Caco-2 (cell line): ENCODE results near the gene COL13A1. TPM values are rescaled to one million over a fixed set of nuclear protein-coding genes. Genes with fewer than 3 reads are reported as not detected.
A peak's percentile ranks its signal among the peaks of the same experiment; 100 is the strongest.

Experiments
- BruUV-seq: library from RNA; stranded (reverse); fragments of 400-500 nt; replicated peaks from 2 replicates; lab custom pipeline; 2021; lab: Mats Ljungman, UMichigan
- CTCF ChIA-PET: fragments of 300-600 bp; sonication (Branson Sonifier 250); formaldehyde crosslinking; loops from one replicate; lab custom pipeline; 2022; ENCODE audit warnings: antibody characterized with exemption; lab: Charles Lee
- POLR2A ChIA-PET: fragments of 300-600 bp; sonication (Branson Sonifier 250); formaldehyde crosslinking; loops from one replicate; lab custom pipeline; 2022; ENCODE audit warnings: antibody characterized with exemption; lab: Charles Lee
- DNase-seq, 2 experiments: peaks; one replicate each; pipeline versions ENCODE4 v3.0.0 to v3.0.0-alpha.2; 2020 to 2022
- H3K27me3 ChIP-seq: replicated peaks from 2 replicates; pipeline ENCODE4 v1.6.0; 2011; ENCODE audit warnings: low read length; ENCODE audit not compliant: control insufficient read depth, insufficient read depth
- H3K36me3 ChIP-seq: 2 replicates; pipeline ENCODE4 v1.5.1; 2011; ENCODE audit warnings: low read length; ENCODE audit not compliant: control insufficient read depth, insufficient read depth
- H3K4me1 ChIP-seq: fragments of 250-450 bp; sonication (Bioruptor Pico); 2 replicates; pipeline ENCODE4 v1.5.1; 2020; ENCODE audit warnings: mild to moderate bottlenecking
- H3K4me3 ChIP-seq: 2 replicates; pipeline ENCODE4 v1.5.1; 2011; ENCODE audit warnings: low read depth, mild to moderate bottlenecking, control low read depth, low read length
- H3K9me3 ChIP-seq: fragments of 250-450 bp; sonication (Bioruptor Pico); 2 replicates; pipeline ENCODE4 v1.5.1; 2020; ENCODE audit warnings: mild to moderate bottlenecking, moderate library complexity
- H3K27ac Mint-ChIP-seq: one replicate; pipeline ENCODE4 v1.8.0; 2022; ENCODE audit warnings: mixed read lengths; ENCODE audit not compliant: unreplicated experiment
- H3K27me3 Mint-ChIP-seq: one replicate; pipeline ENCODE4 v1.8.0; 2022; ENCODE audit warnings: mixed read lengths; ENCODE audit not compliant: insufficient read depth, unreplicated experiment
- H3K36me3 Mint-ChIP-seq: one replicate; pipeline ENCODE4 v1.8.0; 2022; ENCODE audit warnings: mild to moderate bottlenecking, mixed read lengths; ENCODE audit not compliant: insufficient read depth, unreplicated experiment
- H3K4me1 Mint-ChIP-seq: one replicate; pipeline ENCODE4 v1.8.0; 2022; ENCODE audit warnings: low read depth, mixed read lengths; ENCODE audit not compliant: unreplicated experiment
- H3K4me3 Mint-ChIP-seq: one replicate; pipeline ENCODE4 v1.8.0; 2022; ENCODE audit warnings: mild to moderate bottlenecking, moderate library complexity, mixed read lengths; ENCODE audit not compliant: unreplicated experiment
- H3K9me3 Mint-ChIP-seq: one replicate; pipeline ENCODE4 v1.8.0; 2022; ENCODE audit warnings: mixed read lengths; ENCODE audit not compliant: unreplicated experiment
- CTCF ChIP-seq, 2 experiments: fragments of 200-600 bp in 1 of 2; IDR thresholded peaks; 1 replicate in 1 of 2; 2 replicates in 1 of 2; pipeline versions ENCODE4 v1.5.1 to v1.8.0; 2011 to 2022; ENCODE audit warnings: antibody characterized with exemption in 1 of 2, control low read depth in 1 of 2, inconsistent platforms in 1 of 2, low read depth in 1 of 2, low read length in 1 of 2, mild to moderate bottlenecking in 1 of 2, moderate library complexity in 1 of 2; ENCODE audit not compliant: insufficient read depth in 1 of 2, severe bottlenecking in 1 of 2, unreplicated experiment in 1 of 2
- intact Hi-C: fragments of 100-400 bp; cut with micrococcal nuclease; formaldehyde crosslinking; loops from one replicate; pipeline ENCODE4 v1.10.0; 2022; ENCODE audit not compliant: unreplicated experiment
- total RNA-seq: library from RNA; stranded (reverse); gene quantifications from 2 replicates; pipeline ENCODE4 v1.2.3, GENCODE V29; 2022

The COL13A1 gene
- total RNA-seq, 1 experiment from 2014 or later, result not detected

- H3K36me3 Mint-ChIP-seq, result no peaks in the 10 kb centered on the region
- H3K27me3 Mint-ChIP-seq, result no peaks in the 10 kb centered on the region
- intact Hi-C loops, result no loop called here
- ChIA-PET CTCF (interaction anchor here (0.5 to 6.0 kb wide), 11 partner anchors 8 to 629 kb away, joined by 3 to 90 read pairs (median 4); partner anchors contain the start of gene COL13A1), POLR2A (no interaction called here)
- Histone ChIP-seq H3K9me3 (no peaks in the 10 kb centered on the region), H3K4me3 (no peak overlapping the region), H3K36me3 (no peaks in the 10 kb centered on the region), H3K4me1 (peaks cover 37% of the 10 kb centered on the region), H3K27me3 (no peaks in the 10 kb centered on the region)
- H3K4me1 Mint-ChIP-seq, result peaks cover 29% of the 10 kb centered on the region
- H3K27ac Mint-ChIP-seq, result peak overlapping the region; percentile 46
- H3K4me3 Mint-ChIP-seq, result no peak overlapping the region
- no TSS peak for BruUV-seq
- no peak for DNase-seq
- H3K9me3 Mint-ChIP-seq, result no peaks in the 10 kb centered on the region
- no peak for TF ChIP-seq CTCF (IDR thresholded peaks at IDR 0.05; ENCODE audit: insufficient read depth in 1 of 2, low read depth in 1 of 2, low read length in 1 of 2, severe bottlenecking in 1 of 2, unreplicated experiment in 1 of 2)
Measured at GRCh38 chr10:69899727-69900595, 98.3 kb downstream of the COL13A1 start.

- ChIA-PET CTCF (interaction anchor here (0.9 to 6.0 kb wide), 11 partner anchors 9 to 100 kb away, joined by 3 to 90 read pairs (median 5); partner anchors contain the start of gene COL13A1), POLR2A (no interaction called here)
- Histone ChIP-seq H3K9me3 (no peaks in the 10 kb centered on the region), H3K36me3 (no peaks in the 10 kb centered on the region), H3K4me1 (peaks cover 37% of the 10 kb centered on the region), H3K27me3 (no peaks in the 10 kb centered on the region), H3K4me3 (no peak overlapping the region)
- intact Hi-C loops, result loop anchor here (1.0 kb wide), 1 partner anchor 13 kb away; no protein-coding TSS in a partner anchor
- no peak overlapping the region for H3K4me3 Mint-ChIP-seq
- no peaks in the 10 kb centered on the region for H3K36me3 Mint-ChIP-seq
- peaks cover 29% of the 10 kb centered on the region for H3K4me1 Mint-ChIP-seq
- no TSS peak for BruUV-seq
- no peak overlapping the region for H3K27ac Mint-ChIP-seq
- no peak for DNase-seq
- H3K9me3 Mint-ChIP-seq, result no peaks in the 10 kb centered on the region
- TF ChIP-seq CTCF (IDR thresholded peaks at IDR 0.05; ENCODE audit: insufficient read depth in 1 of 2, low read depth in 1 of 2, low read length in 1 of 2, severe bottlenecking in 1 of 2, unreplicated experiment in 1 of 2), result no peak
- no peaks in the 10 kb centered on the region for H3K27me3 Mint-ChIP-seq
Measured at GRCh38 chr10:69901022-69901421, 99.3 kb downstream of the COL13A1 start.

- no peaks in the 10 kb centered on the region for H3K27me3 ChIP-seq
- Mint-ChIP-seq H3K27me3 (no peaks in the 10 kb centered on the region), H3K36me3 (no peaks in the 10 kb centered on the region), H3K4me1 (peaks cover 29% of the 10 kb centered on the region), H3K27ac (no peak overlapping the region), H3K4me3 (no peak overlapping the region), H3K9me3 (no peaks in the 10 kb centered on the region)
- POLR2A ChIA-PET, result interaction anchor here (0.5 kb wide), 1 partner anchor 78 kb away, joined by 3 read pairs; no protein-coding TSS in a partner anchor
- DNase-seq, result peak; percentile 85 to 88
- H3K9me3 ChIP-seq, result no peaks in the 10 kb centered on the region
- H3K4me1 ChIP-seq, result peaks cover 37% of the 10 kb centered on the region
- TF ChIP-seq CTCF (IDR thresholded peaks at IDR 0.05; ENCODE audit: insufficient read depth in 1 of 2, low read depth in 1 of 2, low read length in 1 of 2, severe bottlenecking in 1 of 2, unreplicated experiment in 1 of 2), result peak; percentile 91 to 94
- no peaks in the 10 kb centered on the region for H3K36me3 ChIP-seq
- intact Hi-C loops, result loop anchor here (1.0 kb wide), 1 partner anchor 12 kb away; no protein-coding TSS in a partner anchor
- H3K4me3 ChIP-seq, result no peak overlapping the region
- CTCF ChIA-PET, result interaction anchor here (0.9 to 6.0 kb wide), 7 partner anchors 10 to 57 kb away, joined by 3 to 90 read pairs (median 6); no protein-coding TSS in a partner anchor
- BruUV-seq, result no TSS peak
Measured at GRCh38 chr10:69901628-69902505, 100.2 kb downstream of the COL13A1 start.
